ES-I3 (cell line): Measurements from ENCODE around the gene TWNK.
A peak's percentile ranks its signal among the peaks of the same experiment; 100 is the strongest.
"Not testable (repeated sequence)": the region's sequence is repeated elsewhere in the genome, so short reads cannot be mapped to it uniquely, and the experiment has no call there.

Source experiments
- H3K36me3 ChIP-seq: 2 replicates; pipeline ENCODE4 v1.6.1; 2013; ENCODE audit warnings: mild to moderate bottlenecking, low read length, control low read depth, moderate library complexity; ENCODE audit not compliant: insufficient read depth
- H3K4me1 ChIP-seq: 2 replicates; pipeline ENCODE4 v1.6.1; 2013; ENCODE audit warnings: mild to moderate bottlenecking, control low read depth, low read length; ENCODE audit not compliant: insufficient read depth
- H3K9ac ChIP-seq: 2 replicates; pipeline ENCODE4 v1.6.1; 2013; ENCODE audit warnings: low read depth, mild to moderate bottlenecking, low read length, moderate library complexity
- H3K9me3 ChIP-seq: 2 replicates; pipeline ENCODE4 v1.6.1; 2013; ENCODE audit warnings: mild to moderate bottlenecking, low read length, moderate library complexity; ENCODE audit not compliant: control insufficient read depth, insufficient read depth

TWNK gene

DNA sequence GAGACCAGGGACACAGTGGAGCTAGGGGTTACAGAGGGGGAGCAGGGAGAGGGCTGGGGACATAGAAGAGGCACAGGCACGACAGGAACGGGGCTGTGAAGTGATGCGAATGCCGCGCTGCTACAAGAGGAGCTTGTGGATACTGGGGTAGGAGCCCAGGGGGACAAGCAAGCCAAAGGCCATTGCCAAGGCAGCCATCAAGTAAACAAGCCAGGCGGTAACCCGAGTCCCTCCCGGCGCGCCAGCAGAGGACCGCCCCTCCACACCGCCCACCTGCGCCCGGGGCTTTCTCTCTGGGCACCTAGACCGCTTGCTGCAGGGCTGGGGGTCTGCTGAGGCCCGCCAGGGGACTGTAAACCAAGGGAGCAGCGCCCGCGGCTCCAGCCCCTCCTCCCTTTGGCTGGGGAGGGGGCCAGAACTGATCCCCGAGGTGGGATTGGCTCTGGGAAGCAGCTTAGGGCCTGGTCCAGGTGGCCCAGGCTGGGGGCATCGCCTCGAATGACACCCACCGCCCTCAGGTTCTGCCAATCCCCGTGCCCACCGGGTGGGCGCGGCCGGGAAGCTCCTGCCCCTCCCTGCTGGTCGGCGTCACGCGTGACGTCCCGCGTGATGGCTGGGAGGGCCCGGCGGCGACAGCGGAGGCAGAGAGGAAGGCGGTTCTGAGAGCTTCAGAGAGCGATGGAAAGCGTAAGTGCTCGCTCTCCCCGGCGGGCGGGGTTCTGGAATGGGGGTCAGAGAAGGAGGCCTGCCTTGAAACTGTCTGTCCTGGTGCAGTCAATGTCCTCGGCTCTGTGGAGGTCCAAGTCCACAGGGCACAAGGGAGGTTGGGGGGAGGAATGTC lies 44.7 kb downstream of the TWNK start:
- Histone ChIP-seq H3K4me1 (peaks cover 14% of the 10 kb centered on the region), H3K9me3 (no peaks in the 10 kb centered on the region), H3K36me3 (no peaks in the 10 kb centered on the region), H3K9ac (peak overlapping the region; percentile 47; the same call in 1 of the 2 replicates)

DNA sequence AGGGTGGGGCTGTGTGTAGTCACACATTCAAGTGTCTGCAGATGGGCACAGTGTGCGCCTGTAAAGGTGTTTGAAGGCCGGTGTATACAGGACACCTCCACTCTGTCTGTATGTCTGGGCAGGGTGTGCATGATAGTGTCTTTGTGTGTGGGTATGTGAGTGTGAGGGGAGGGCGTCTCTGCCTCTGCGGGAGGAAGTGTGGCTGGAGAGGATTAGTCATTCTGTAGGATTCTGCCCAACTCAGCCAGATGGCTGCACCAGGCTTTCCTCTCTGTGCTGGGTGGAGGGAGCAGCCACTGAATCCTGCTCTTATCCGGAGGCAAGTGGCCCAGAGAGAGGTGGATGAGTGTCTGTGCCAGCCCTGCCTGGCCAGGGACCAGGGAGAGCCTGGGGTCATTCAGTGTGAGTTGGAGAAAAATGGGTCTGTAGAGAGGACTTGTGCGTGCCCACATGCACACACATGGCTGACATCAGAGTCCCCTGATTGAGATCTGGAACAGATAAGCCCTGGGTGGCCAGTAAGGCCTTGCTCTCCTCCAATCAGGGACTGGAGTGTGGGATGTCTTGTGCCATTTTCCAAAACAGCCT lies 45.4 kb downstream of the TWNK start:
- Histone ChIP-seq H3K36me3 (no peaks in the 10 kb centered on the region), H3K9me3 (no peaks in the 10 kb centered on the region), H3K9ac (peak overlapping the region; percentile 47; the same call in 1 of the 2 replicates), H3K4me1 (peaks cover 14% of the 10 kb centered on the region)

DNA sequence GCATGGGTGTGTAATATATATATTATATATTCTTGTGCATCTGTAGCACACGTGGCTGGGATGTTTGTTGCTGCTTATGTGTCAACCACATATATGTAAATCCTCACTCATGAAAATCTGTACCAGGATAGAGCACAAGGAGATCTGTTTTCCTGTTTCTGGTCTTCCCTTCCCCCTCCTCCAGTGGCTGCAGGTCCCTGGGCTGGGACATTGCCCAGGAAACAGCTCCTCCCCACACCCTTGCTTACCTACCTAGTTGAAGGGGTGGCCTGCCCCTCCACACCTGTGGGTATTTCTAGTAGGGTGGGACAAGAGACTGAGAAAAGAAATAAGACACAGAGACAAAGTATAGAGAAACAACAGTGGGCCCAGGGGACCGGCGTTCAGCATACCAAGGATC lies 45.9 kb downstream of the TWNK start:
- no peaks in the 10 kb centered on the region for H3K9me3 ChIP-seq
- no peaks in the 10 kb centered on the region for H3K36me3 ChIP-seq
- H3K9ac ChIP-seq = no peak overlapping the region
- peaks cover 14% of the 10 kb centered on the region for H3K4me1 ChIP-seq

DNA sequence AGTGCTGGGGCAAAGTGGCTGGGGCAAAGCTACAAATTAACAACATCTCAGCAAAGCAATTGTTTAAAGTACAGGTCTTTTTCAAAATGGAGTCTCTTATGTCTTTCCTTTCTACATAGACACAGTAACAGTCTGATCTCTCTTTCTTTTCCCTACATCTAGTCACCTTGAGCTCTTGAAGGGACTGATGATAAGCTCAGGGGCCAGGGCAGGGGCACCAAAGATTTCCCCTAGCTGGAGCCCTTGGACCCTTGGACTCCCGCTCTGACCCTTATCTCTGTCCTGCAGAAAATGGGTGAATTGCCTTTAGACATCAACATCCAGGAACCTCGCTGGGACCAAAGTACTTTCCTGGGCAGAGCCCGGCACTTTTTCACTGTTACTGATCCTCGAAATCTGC lies 47.1 kb downstream of the TWNK start:
- not testable (repeated sequence) for H3K9me3 ChIP-seq, H3K4me1 ChIP-seq, H3K9ac ChIP-seq, H3K36me3 ChIP-seq

DNA sequence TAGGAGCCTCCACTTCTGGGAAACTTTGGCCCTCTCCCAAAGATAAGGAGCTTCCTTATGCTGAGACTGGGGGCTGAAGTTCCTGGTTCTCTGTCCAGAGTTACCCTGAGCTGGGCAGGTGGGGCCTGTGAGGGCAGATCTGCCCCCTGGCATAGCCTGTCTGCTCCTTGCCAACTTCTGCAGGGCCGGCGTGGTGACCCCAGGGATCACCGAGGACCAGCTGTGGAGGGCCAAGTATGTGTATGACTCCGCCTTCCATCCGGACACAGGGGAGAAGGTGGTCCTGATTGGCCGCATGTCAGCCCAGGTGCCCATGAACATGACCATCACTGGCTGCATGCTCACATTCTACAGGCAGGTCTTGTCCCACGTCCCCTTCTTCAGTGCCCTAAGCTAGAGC lies 48.0 kb downstream of the TWNK start:
- peaks cover 3% of the 10 kb centered on the region; the same call in 1 of the 2 replicates for H3K4me1 ChIP-seq
- H3K9me3 ChIP-seq = no peaks in the 10 kb centered on the region
- H3K36me3 ChIP-seq = no peaks in the 10 kb centered on the region
- H3K9ac ChIP-seq = no peak overlapping the region

DNA sequence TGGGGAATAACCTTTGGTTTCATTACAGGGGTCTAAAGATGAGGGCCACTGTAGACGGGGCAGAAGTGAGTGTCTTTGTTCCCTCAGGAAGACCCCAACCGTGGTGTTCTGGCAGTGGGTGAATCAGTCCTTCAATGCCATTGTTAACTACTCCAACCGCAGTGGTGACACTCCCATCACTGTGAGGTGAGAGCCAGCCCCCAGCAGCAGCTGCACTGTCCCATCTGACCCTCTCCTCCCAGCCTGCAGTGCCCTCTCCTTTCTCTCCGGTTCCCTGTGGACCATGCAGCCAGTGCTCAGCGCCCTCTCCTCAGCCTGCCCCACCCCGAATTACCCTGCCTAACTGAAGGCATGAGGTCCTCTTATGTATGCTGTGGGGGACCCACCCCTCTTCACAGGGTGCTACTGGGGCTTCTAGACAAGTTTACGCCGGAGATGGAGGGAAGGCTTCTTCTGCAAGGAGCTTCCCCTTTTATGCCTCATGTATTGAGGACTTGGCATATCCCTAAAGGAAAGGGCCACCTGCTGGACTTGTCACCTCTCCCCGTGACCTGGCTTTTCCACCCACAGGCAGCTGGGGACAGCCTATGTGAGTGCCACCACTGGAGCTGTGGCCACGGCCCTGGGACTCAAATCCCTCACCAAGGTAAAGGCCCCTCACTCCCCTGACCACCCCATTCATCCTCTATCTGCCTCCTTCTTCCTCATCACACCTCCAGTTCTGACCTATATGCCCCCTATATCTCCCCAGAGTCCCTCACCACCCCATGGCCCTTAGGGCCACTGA lies 48.8 kb downstream of the TWNK start:
- Histone ChIP-seq H3K4me1 (peaks cover 3% of the 10 kb centered on the region; the same call in 1 of the 2 replicates), H3K9me3 (no peaks in the 10 kb centered on the region), H3K9ac (no peak overlapping the region), H3K36me3 (no peaks in the 10 kb centered on the region)

DNA sequence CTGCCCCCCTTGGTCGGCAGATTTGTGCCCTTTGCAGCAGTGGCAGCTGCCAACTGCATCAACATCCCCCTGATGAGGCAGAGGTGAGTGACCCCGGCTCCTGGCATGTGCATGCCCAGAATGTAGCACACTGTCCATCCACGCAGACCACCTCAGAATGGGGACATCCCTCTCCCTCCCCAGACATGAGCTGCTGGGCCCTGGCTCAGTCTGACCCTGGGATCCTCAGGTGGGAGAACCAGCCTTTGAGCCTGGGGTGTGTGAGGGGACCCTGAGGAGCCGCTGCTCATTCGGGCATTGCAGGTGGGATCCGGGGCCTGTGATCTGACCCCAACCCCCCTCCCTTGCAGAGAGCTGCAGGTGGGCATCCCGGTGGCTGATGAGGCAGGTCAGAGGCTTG lies 49.4 kb downstream of the TWNK start:
- Histone ChIP-seq H3K9ac (no peak overlapping the region), H3K36me3 (no peaks in the 10 kb centered on the region), H3K9me3 (no peaks in the 10 kb centered on the region), H3K4me1 (peaks cover 3% of the 10 kb centered on the region; the same call in 1 of the 2 replicates)

DNA sequence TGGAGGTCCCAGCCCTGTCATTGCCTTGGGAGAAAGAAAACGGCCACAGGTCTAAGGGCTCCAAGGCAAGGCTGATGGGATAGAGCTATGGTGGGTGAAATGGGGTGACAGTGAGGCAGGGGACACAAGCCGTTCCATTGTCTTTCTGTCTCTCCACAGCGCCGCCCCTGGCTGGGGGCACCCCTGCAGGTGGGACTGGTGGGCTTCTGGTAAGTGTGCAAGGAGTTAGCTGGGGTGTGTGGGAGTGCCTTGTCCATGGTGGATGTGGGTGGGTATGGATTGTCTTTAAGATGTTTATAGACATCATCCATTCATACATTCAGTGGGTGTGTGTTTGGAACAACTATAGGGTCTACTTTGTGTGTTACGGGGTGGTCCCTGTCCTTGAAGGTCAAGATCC lies 51.1 kb downstream of the TWNK start:
- no peaks in the 10 kb centered on the region for H3K36me3 ChIP-seq

DNA sequence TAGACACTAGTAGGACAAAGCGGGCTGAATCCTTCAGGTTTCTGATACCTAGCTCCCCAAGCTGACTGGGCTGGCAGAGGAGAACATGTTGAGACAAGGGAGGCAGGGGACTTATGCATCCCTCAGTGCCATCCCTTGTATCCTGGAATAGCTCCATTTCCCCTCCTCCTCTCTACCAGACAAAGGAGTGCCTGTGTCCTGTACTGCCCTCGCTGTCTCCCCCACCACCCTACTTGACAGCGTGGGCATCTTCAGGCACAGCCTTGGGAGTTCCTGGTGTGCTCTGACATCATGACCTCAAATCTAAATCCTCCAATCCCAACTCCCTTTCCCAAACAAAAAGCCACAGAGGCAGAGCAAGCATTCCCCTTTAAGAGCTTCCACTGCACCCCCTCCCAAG lies 52.7 kb downstream of the TWNK start:
- no peaks in the 10 kb centered on the region for H3K9me3 ChIP-seq

More for the DNA sequence above, 51.1 kb downstream of the TWNK start:
- Histone ChIP-seq H3K4me1 (peaks cover 5% of the 10 kb centered on the region; the same call in 1 of the 2 replicates), H3K9ac (no peak overlapping the region), H3K9me3 (no peaks in the 10 kb centered on the region)

DNA sequence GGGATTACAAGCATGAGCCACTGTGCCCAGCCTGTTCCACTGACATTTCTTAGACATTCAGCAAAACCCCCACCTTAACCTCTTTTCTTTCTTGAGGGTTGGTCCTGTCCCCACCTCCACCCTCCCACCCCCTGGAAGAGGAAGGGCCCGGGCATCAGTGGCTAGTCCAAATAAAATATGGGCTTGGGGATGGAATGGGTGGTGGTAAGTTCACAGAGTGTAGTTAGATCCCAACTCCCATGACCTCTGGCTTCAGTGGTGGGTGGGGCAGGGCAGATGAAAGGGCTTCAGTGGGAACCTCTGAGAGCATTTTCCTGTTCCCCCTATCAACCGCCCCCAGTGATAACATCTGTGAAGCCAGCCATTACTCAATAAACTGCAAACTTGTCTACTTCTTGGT lies 53.5 kb downstream of the TWNK start:
- Histone ChIP-seq H3K4me1 (peaks cover 7% of the 10 kb centered on the region; the same call in 1 of the 2 replicates), H3K36me3 (no peaks in the 10 kb centered on the region), H3K9me3 (no peaks in the 10 kb centered on the region), H3K9ac (no peak overlapping the region)

More for the DNA sequence above, 52.7 kb downstream of the TWNK start:
- Histone ChIP-seq H3K36me3 (no peaks in the 10 kb centered on the region), H3K9ac (no peak overlapping the region), H3K4me1 (peaks cover 7% of the 10 kb centered on the region; the same call in 1 of the 2 replicates)

DNA sequence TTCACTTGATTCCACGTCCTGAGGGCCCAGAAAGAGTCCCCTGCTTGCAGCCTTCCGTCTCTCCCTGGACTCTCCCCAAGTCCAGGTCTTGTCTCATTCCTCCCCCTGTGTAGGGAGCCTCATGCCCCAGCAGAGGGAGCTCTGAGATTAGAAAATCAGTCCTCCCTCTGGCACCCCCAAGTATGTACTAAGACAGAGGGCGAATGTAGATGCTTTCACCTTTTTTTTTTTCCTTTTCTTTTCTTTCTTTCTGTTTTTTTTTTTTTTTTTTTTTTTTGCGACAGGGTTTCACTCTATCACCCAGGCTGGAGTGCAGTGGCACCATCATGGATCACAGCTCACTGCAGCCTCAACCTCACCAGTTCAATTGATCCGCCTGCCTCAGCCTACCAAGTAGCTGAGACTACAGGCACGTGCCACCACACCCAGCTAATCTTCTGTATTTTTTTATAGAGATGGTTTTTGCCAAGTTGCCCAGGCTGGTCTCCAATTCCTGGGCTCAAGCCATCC lies 54.0 kb downstream of the TWNK start:
- Histone ChIP-seq H3K36me3 (no peaks in the 10 kb centered on the region), H3K4me1 (peaks cover 7% of the 10 kb centered on the region; the same call in 1 of the 2 replicates), H3K9ac (no peak overlapping the region), H3K9me3 (no peaks in the 10 kb centered on the region)

DNA sequence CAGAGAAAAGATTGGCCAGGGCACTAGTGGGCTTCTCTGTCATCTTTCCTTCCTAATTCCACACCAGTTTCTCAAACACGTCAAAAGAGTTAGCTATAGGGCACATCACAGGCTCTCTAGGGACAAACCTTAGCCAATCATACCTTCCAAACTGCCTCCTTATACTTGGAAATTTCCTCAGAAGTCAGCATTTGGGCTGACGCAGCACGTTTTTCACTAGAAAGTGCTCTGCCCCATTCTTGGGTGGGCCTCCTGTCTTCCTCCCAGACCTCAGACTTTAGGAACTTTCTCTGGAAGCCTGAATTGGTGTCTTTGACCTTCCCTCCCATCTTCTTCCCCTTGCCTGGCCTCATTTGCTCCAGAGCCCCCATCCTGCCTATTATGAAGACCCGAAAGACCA lies 54.8 kb downstream of the TWNK start:
- H3K9ac ChIP-seq = no peak overlapping the region
- H3K9me3 ChIP-seq = no peaks in the 10 kb centered on the region
- H3K4me1 ChIP-seq = peaks cover 7% of the 10 kb centered on the region; the same call in 1 of the 2 replicates
- H3K36me3 ChIP-seq = no peaks in the 10 kb centered on the region

DNA sequence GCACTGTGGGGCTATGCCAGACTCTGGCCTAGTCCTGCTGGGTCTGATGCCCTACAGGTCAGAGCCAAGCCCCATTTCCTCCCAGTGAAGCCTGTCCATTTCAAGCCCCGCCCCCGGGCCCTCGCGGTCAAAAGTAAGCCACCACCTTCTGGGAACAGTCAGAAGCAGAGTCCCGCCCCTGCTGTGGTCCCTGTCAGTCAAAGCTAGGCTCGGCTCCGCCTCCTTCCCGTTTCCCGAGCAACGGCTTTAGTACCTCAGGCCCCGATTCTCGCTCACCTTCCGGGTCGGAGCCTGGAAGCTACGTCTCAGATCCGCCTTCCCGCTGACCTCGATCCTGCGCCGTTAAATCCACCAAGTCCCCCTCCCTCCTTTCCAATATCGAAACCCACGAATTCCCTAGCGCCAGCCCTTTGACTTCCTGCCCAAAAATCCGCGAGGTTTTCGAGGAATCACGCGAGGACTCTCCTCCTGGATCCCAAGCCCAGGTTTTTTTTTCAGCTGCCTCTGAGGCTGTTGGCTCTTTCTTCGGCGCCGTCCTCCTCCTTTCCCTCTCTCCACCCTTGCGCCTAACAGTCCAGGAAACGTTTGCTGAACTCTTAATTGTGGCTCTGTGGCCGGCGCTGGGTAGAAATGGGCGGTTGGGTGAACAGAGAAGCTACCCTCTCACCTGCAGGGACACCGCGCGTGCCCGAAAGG lies 55.5 kb downstream of the TWNK start:
- Histone ChIP-seq H3K36me3 (no peaks in the 10 kb centered on the region), H3K9ac (peak overlapping the region; percentile 59), H3K9me3 (no peaks in the 10 kb centered on the region), H3K4me1 (peaks cover 7% of the 10 kb centered on the region; the same call in 1 of the 2 replicates)

DNA sequence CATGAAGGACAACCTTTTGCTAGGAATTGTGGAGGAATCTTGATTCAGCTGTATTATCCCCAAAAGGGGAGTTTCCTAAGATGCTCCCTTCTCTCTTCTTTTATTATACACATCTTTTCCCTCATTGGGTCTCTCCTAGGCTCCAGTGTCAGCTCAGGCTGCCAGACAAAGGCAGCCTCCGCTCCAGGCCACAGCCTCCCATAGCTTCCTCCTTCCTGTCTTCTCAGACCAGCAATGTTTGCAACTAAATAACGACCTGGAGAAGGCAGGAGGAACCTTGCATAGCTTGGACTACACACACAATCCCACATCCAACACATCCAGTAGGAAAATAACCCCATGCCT lies 56.0 kb downstream of the TWNK start:
- peak overlapping the region; percentile 59 for H3K9ac ChIP-seq
- no peaks in the 10 kb centered on the region for H3K36me3 ChIP-seq
- peaks cover 7% of the 10 kb centered on the region; the same call in 1 of the 2 replicates for H3K4me1 ChIP-seq

More for the DNA sequence above, 56.0 kb downstream of the TWNK start:
- no peaks in the 10 kb centered on the region for H3K9me3 ChIP-seq
